ENCODE results near the gene VDAC1. TPM values are rescaled to one million over a fixed set of nuclear protein-coding genes. Genes with fewer than 3 reads are reported as not detected.

The VDAC1 gene
- total and polyA plus RNA-seq, 2 donors (not counting 3 experiments of a cell fraction or from before 2014, with no cell fraction given), result 116 to 247 TPM

DNA sequence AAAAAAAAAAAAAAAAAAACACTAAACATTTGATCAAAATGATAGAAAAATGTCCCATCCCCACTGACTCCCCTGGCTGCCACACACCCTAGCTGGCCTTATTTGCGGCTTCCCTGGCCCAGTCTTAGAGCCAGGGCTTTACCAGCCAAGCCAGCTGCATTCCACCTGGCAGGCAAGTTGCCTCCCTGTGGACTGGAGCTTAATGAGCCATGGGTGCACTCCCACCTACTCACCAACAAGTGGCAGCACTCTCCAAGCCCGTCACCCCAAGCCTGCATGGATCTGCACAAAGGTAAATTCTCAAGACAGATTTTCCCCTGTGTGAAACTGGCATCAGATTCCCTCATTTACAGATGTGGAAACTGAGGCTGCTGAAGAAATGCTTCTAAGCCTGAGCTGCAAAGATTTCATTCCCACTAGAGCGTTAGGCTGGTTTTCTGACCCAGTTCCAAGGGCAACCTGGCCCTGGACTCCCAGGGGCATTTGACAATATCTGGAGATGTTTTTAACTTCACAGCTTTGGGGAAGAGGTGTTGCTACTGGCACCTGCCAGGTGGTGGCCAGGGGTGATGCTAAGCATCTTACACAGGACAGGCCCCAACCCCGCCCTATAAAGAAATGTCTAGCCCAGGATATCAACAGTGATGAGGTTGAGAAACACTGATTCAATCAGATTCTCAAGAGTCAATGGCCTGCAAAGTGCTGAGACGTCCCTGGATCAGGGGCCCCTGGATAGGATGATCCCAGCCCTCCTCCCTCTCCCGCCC, 21.9 kb upstream of the VDAC1 start:
- H3K4me2 ChIP-seq (ENCODE audit: insufficient read depth, low read length), result no peak overlapping the region
- no peaks in the 10 kb centered on the region for H3K27me3 ChIP-seq (ENCODE audit: control insufficient read depth in 2 of 2, insufficient read depth in 2 of 2, low read length in 2 of 2)
- intact Hi-C loops (cut with micrococcal nuclease), result no loop called here
- dilution Hi-C loops (cut with MboI; ENCODE audit: extremely low pct_ligation_motif_present, low sequenced_read_pairs), result no loop called here
- BruUV-seq (replicated peaks), result no TSS peak
- POLR2A ChIA-PET, result no interaction called here
- CTCF ChIA-PET, result interaction anchor here (0.6 to 6.8 kb wide), 17 partner anchors 9 to 267 kb away, joined by 3 to 145 read pairs (median 4); partner anchors contain the start of gene VDAC1
- no peak overlapping the region for H3K9ac ChIP-seq (replicated peaks; ENCODE audit: extremely low read depth, insufficient read depth, low read length)
- H3K27ac ChIP-seq (ENCODE audit: insufficient read depth, low read depth, low read length), result no peak overlapping the region
- H3K4me3 ChIP-seq (replicated peaks in 1 of 3; ENCODE audit: insufficient read depth in 1 of 3, low read depth in 1 of 3, low read length in 3 of 3), result no peak overlapping the region
- no peaks in the 10 kb centered on the region for H4K20me1 ChIP-seq (replicated peaks; ENCODE audit: control insufficient read depth, extremely low read depth, insufficient read depth, low read length)
- TF ChIP-seq FOS (IDR thresholded peaks at IDR 0.05; ENCODE audit: borderline replicate concordance, insufficient read depth, low read length), result no peak
- TF ChIP-seq CTCF (IDR thresholded peaks at IDR 0.05; ENCODE audit: extremely low read depth in 1 of 2, insufficient read depth in 1 of 2, low read depth in 1 of 2, low read length in 2 of 2), result peak; percentile 55 to 70
- FAIRE-seq, result peak; percentile 86
- no peak overlapping the region for H2AFZ ChIP-seq (ENCODE audit: low read depth, low read length)
- H3K79me2 ChIP-seq (ENCODE audit: control insufficient read depth, insufficient read depth, low read length), result no peaks in the 10 kb centered on the region
- no peaks in the 10 kb centered on the region for H3K4me1 ChIP-seq (ENCODE audit: control insufficient read depth, extremely low read depth, insufficient read depth, low read length)
- DNase-seq (ENCODE audit: low read depth, low spot score), result peak; percentile 44
- H3K36me3 ChIP-seq (ENCODE audit: control insufficient read depth in 2 of 2, extremely low read depth in 1 of 2, insufficient read depth in 2 of 2, low read length in 2 of 2), result no peaks in the 10 kb centered on the region
- no peaks in the 10 kb centered on the region for H3K9me3 ChIP-seq (replicated peaks; ENCODE audit: control insufficient read depth, insufficient read depth, low read length)
- H3K9me1 ChIP-seq (replicated peaks; ENCODE audit: control insufficient read depth, extremely low read depth, insufficient read depth, low read length), result no peaks in the 10 kb centered on the region

DNA sequence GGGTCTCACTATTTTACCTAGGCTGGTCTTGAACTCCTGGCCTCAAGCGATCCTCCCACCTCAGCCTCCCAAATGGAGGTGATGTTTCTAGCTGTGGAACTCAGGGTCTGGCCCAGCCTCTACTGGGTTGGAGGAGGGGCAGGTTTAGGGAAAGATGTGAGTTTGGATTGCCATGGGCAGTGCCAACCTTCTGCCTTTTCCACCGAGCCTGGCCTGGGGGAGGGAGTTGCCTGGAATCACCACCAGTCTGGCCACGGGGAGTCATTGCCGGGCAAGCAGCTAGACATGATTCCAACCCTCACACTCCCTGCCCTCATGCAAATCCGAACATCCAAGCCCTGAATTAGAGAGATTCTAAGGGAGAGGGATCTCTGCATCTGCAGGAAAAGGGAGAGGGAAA, 21.0 kb upstream of the VDAC1 start:
- no TSS peak for BruUV-seq (replicated peaks)
- H3K4me3 ChIP-seq (replicated peaks in 1 of 3; ENCODE audit: insufficient read depth in 1 of 3, low read depth in 1 of 3, low read length in 3 of 3), result no peak overlapping the region
- H2AFZ ChIP-seq (ENCODE audit: low read depth, low read length), result no peak overlapping the region
- no peaks in the 10 kb centered on the region for H3K4me1 ChIP-seq (ENCODE audit: control insufficient read depth, extremely low read depth, insufficient read depth, low read length)
- H3K9ac ChIP-seq (replicated peaks; ENCODE audit: extremely low read depth, insufficient read depth, low read length), result no peak overlapping the region
- H3K9me1 ChIP-seq (replicated peaks; ENCODE audit: control insufficient read depth, extremely low read depth, insufficient read depth, low read length), result no peaks in the 10 kb centered on the region
- intact Hi-C loops (cut with micrococcal nuclease) (no loop called here), dilution Hi-C loops (cut with MboI; ENCODE audit: extremely low pct_ligation_motif_present, low sequenced_read_pairs) (no loop called here)
- no peaks in the 10 kb centered on the region for H3K79me2 ChIP-seq (ENCODE audit: control insufficient read depth, insufficient read depth, low read length)
- H4K20me1 ChIP-seq (replicated peaks; ENCODE audit: control insufficient read depth, extremely low read depth, insufficient read depth, low read length), result no peaks in the 10 kb centered on the region
- H3K36me3 ChIP-seq (ENCODE audit: control insufficient read depth in 2 of 2, extremely low read depth in 1 of 2, insufficient read depth in 2 of 2, low read length in 2 of 2), result no peaks in the 10 kb centered on the region
- POLR2A ChIA-PET, result no interaction called here
- no peak for DNase-seq (ENCODE audit: low read depth, low spot score)
- no peak overlapping the region for H3K4me2 ChIP-seq (ENCODE audit: insufficient read depth, low read length)
- TF ChIP-seq FOS (IDR thresholded peaks at IDR 0.05; ENCODE audit: borderline replicate concordance, insufficient read depth, low read length) (no peak), MAX (IDR thresholded peaks at IDR 0.05; ENCODE audit: insufficient read depth, insufficient read length) (no peak), JUN (IDR thresholded peaks at IDR 0.05; ENCODE audit: borderline replicate concordance, insufficient read depth, insufficient read length, low read depth) (no peak), EZH2 (IDR thresholded peaks at IDR 0.05; ENCODE audit: borderline replicate concordance, low read depth, low read length, severe bottlenecking) (no peak), GATA2 (IDR thresholded peaks at IDR 0.05; ENCODE audit: insufficient read depth, insufficient read length, low read depth, low read length) (no peak), POLR2A (IDR thresholded peaks at IDR 0.05; ENCODE audit: low read depth, low read length) (no peak), CTCF (IDR thresholded peaks at IDR 0.05; ENCODE audit: extremely low read depth in 1 of 2, insufficient read depth in 1 of 2, low read depth in 1 of 2, low read length in 2 of 2) (no peak), MYC (IDR thresholded peaks at IDR 0.05; ENCODE audit: low read depth, low read length) (no peak), POLR2AphosphoS5 (IDR thresholded peaks at IDR 0.05; ENCODE audit: insufficient read depth, low read depth, low read length) (no peak)
- no peaks in the 10 kb centered on the region for H3K27me3 ChIP-seq (ENCODE audit: control insufficient read depth in 2 of 2, insufficient read depth in 2 of 2, low read length in 2 of 2)
- CTCF ChIA-PET, result interaction anchor here (0.8 to 6.8 kb wide), 6 partner anchors 9 to 268 kb away, joined by 3 to 145 read pairs (median 10); no protein-coding TSS in a partner anchor
- H3K27ac ChIP-seq (ENCODE audit: insufficient read depth, low read depth, low read length), result no peak overlapping the region
- no peaks in the 10 kb centered on the region for H3K9me3 ChIP-seq (replicated peaks; ENCODE audit: control insufficient read depth, insufficient read depth, low read length)
- no peak for FAIRE-seq

All from endothelial cell of umbilical vein (primary cell).